ENCODE data around the gene HMG20B. TPM values are rescaled to one million over a fixed set of nuclear protein-coding genes. Genes with fewer than 3 reads are reported as not detected.

The HMG20B gene
- total and polyA plus RNA-seq, 2 experiments from 2014 or later, result 62.6 to 82.3 TPM

GRCh38 chr19:3625996-3626472 lies 53.3 kb downstream of the HMG20B start:
- Histone ChIP-seq H3K9me3 (ENCODE audit: low read depth) (no peaks in the 10 kb centered on the region), H3K27me3 (no peaks in the 10 kb centered on the region), H4K20me1 (ENCODE audit: insufficient read depth, poor library complexity, severe bottlenecking) (peaks cover 6% of the 10 kb centered on the region), H3K4me1 (ENCODE audit: insufficient read depth) (peaks cover 9% of the 10 kb centered on the region), H3K36me3 (replicated peaks; ENCODE audit: insufficient read depth, low read depth) (no peaks in the 10 kb centered on the region), H3K27ac (peak overlapping the region; percentile 92), H3K4me3 (peak overlapping the region; percentile 72), H2AFZ (peak overlapping the region; percentile 57), H3K79me2 (peaks cover 22% of the 10 kb centered on the region), H3K9me2 (replicated peaks; ENCODE audit: insufficient read depth) (no peaks in the 10 kb centered on the region), H3K4me2 (peak overlapping the region; percentile 66)
- 5% methylated on average over 21 of the region's 21 CpGs for WGBS (ENCODE audit: low lambda C conversion rate, missing lambda C conversion rate)
- TF ChIP-seq EZH2 (IDR thresholded peaks at IDR 0.05; ENCODE audit: borderline replicate concordance) (no peak), EZH2phosphoT487 (IDR thresholded peaks at IDR 0.05; ENCODE audit: low read depth, severe bottlenecking, unreplicated experiment) (no peak)
- TF ChIP-seq, protein P1, sequence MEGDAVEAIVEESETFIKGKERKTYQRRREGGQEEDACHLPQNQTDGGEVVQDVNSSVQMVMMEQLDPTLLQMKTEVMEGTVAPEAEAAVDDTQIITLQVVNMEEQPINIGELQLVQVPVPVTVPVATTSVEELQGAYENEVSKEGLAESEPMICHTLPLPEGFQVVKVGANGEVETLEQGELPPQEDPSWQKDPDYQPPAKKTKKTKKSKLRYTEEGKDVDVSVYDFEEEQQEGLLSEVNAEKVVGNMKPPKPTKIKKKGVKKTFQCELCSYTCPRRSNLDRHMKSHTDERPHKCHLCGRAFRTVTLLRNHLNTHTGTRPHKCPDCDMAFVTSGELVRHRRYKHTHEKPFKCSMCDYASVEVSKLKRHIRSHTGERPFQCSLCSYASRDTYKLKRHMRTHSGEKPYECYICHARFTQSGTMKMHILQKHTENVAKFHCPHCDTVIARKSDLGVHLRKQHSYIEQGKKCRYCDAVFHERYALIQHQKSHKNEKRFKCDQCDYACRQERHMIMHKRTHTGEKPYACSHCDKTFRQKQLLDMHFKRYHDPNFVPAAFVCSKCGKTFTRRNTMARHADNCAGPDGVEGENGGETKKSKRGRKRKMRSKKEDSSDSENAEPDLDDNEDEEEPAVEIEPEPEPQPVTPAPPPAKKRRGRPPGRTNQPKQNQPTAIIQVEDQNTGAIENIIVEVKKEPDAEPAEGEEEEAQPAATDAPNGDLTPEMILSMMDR (IDR thresholded peaks at IDR 0.05; ENCODE audit: poor library complexity), result no peak
- DNase-seq (ENCODE audit: low spot score), result no peak

GRCh38 chr19:3626473-3627350 lies 54.0 kb downstream of the HMG20B start, which contains the start of gene CACTIN:
TSS of gene CACTIN (minus strand) at chr19:3626790. CDS start at chr19:3626762, 28 bp downstream.
- peak within 1 kb of the TSS; percentile 92 for H3K27ac ChIP-seq
- WGBS (ENCODE audit: low lambda C conversion rate, missing lambda C conversion rate), result 2% methylated on average over 80 of the region's 80 CpGs
- H3K4me3 ChIP-seq, result peak within 1 kb of the TSS; percentile 72
- peak; percentile 99 for DNase-seq (ENCODE audit: low spot score)
- no peaks in the 10 kb centered on the region for H3K9me2 ChIP-seq (replicated peaks; ENCODE audit: insufficient read depth)
- H3K36me3 ChIP-seq (replicated peaks; ENCODE audit: insufficient read depth, low read depth), result no peaks in the 10 kb centered on the region
- peaks cover 22% of the 10 kb centered on the region for H3K79me2 ChIP-seq
- peak within 1 kb of the TSS; percentile 57 for H2AFZ ChIP-seq
- no peaks in the 10 kb centered on the region for H3K27me3 ChIP-seq
- H3K4me1 ChIP-seq (ENCODE audit: insufficient read depth), result peaks cover 9% of the 10 kb centered on the region
- no peaks in the 10 kb centered on the region for H3K9me3 ChIP-seq (ENCODE audit: low read depth)
- peak within 1 kb of the TSS; percentile 68 for H3K4me2 ChIP-seq
- TF ChIP-seq EZH2 (IDR thresholded peaks at IDR 0.05; ENCODE audit: borderline replicate concordance) (no peak), EZH2phosphoT487 (IDR thresholded peaks at IDR 0.05; ENCODE audit: low read depth, severe bottlenecking, unreplicated experiment) (no peak)
- TF ChIP-seq, protein P1 (IDR thresholded peaks at IDR 0.05; ENCODE audit: poor library complexity), result no peak
- peaks cover 6% of the 10 kb centered on the region for H4K20me1 ChIP-seq (ENCODE audit: insufficient read depth, poor library complexity, severe bottlenecking)

GRCh38 chr19:3627351-3627723 lies 54.6 kb downstream of the HMG20B start:
- H4K20me1 ChIP-seq (ENCODE audit: insufficient read depth, poor library complexity, severe bottlenecking), result peaks cover 6% of the 10 kb centered on the region
- H3K27ac ChIP-seq, result peak overlapping the region; percentile 22
- H3K4me2 ChIP-seq, result peak overlapping the region; percentile 68
- no peak for DNase-seq (ENCODE audit: low spot score)
- 78% methylated on average over 7 of the region's 7 CpGs for WGBS (ENCODE audit: low lambda C conversion rate, missing lambda C conversion rate)
- TF ChIP-seq EZH2phosphoT487 (IDR thresholded peaks at IDR 0.05; ENCODE audit: low read depth, severe bottlenecking, unreplicated experiment), result no peak
- TF ChIP-seq, protein P1 (IDR thresholded peaks at IDR 0.05; ENCODE audit: poor library complexity), result no peak
- no peak overlapping the region for H3K4me3 ChIP-seq
- no peaks in the 10 kb centered on the region for H3K9me3 ChIP-seq (ENCODE audit: low read depth)
- no peak overlapping the region for H2AFZ ChIP-seq
- peaks cover 22% of the 10 kb centered on the region for H3K79me2 ChIP-seq
- no peaks in the 10 kb centered on the region for H3K9me2 ChIP-seq (replicated peaks; ENCODE audit: insufficient read depth)
- H3K4me1 ChIP-seq (ENCODE audit: insufficient read depth), result peaks cover 9% of the 10 kb centered on the region
- H3K27me3 ChIP-seq, result no peaks in the 10 kb centered on the region
- H3K36me3 ChIP-seq (replicated peaks; ENCODE audit: insufficient read depth, low read depth), result no peaks in the 10 kb centered on the region

Small RNA genes within 50 kb of the gene (small RNA-seq; reads per million reads assigned to genes)
- gene AC005786.1, result not detected

Other genes starting within 250 kb of the HMG20B start
- 7.1 and 7.8 TPM in 2 replicates for gene NFIC, start 206.4 kb upstream of the HMG20B start, total RNA-seq
- 20.9 and 30.5 TPM in 2 replicates for gene NFIC, start 206.4 kb upstream of the HMG20B start, polyA plus RNA-seq
- gene SMIM24, start 92.4 kb upstream of the HMG20B start, total RNA-seq, result 81.2 and 85.5 TPM in 2 replicates
- 114 and 151 TPM in 2 replicates for gene SMIM24, start 92.4 kb upstream of the HMG20B start, polyA plus RNA-seq
- gene SMIM44, start 89.5 kb upstream of the HMG20B start, total RNA-seq, result not detected in 2 replicates
- gene SMIM44, start 89.5 kb upstream of the HMG20B start, polyA plus RNA-seq, result not detected in 2 replicates
- 10.9 and 14.9 TPM in 2 replicates for gene DOHH, start 72.3 kb upstream of the HMG20B start, total RNA-seq
- gene DOHH, start 72.3 kb upstream of the HMG20B start, polyA plus RNA-seq, result 17.6 and 28.2 TPM in 2 replicates
- 18.1 and 32.1 TPM in 2 replicates for gene FZR1, start 66.6 kb upstream of the HMG20B start, total RNA-seq
- 51.0 and 51.9 TPM in 2 replicates for gene FZR1, start 66.6 kb upstream of the HMG20B start, polyA plus RNA-seq
- not detected in 2 replicates for gene TEKTIP1, start 33.8 kb upstream of the HMG20B start, total RNA-seq
- 1.4 and 1.5 TPM in 2 replicates for gene TEKTIP1, start 33.8 kb upstream of the HMG20B start, polyA plus RNA-seq
- gene MFSD12, start 15.4 kb upstream of the HMG20B start, total RNA-seq, result 39.3 and 44.7 TPM in 2 replicates
- 57.7 and 63.5 TPM in 2 replicates for gene MFSD12, start 15.4 kb upstream of the HMG20B start, polyA plus RNA-seq
- 0.04 TPM in 1 of 2 replicates, not detected in the other for gene GIPC3, start 12.5 kb downstream of the HMG20B start, total RNA-seq
- gene GIPC3, start 12.5 kb downstream of the HMG20B start, polyA plus RNA-seq, result 0.19 and 0.28 TPM in 2 replicates
- gene TBXA2R, start 33.9 kb downstream of the HMG20B start, total RNA-seq, result 0.12 and 0.70 TPM in 2 replicates
- 1.2 and 2.0 TPM in 2 replicates for gene TBXA2R, start 33.9 kb downstream of the HMG20B start, polyA plus RNA-seq
- gene CACTIN, start 53.8 kb downstream of the HMG20B start, total RNA-seq, result 15.5 and 18.3 TPM in 2 replicates
- 15.7 and 18.3 TPM in 2 replicates for gene CACTIN, start 53.8 kb downstream of the HMG20B start, polyA plus RNA-seq
- gene PIP5K1C, start 127.5 kb downstream of the HMG20B start, total RNA-seq, result 13.7 and 20.7 TPM in 2 replicates
- 33.5 and 37.1 TPM in 2 replicates for gene PIP5K1C, start 127.5 kb downstream of the HMG20B start, polyA plus RNA-seq
- gene TJP3, start 135.4 kb downstream of the HMG20B start, total RNA-seq, result 23.7 and 24.4 TPM in 2 replicates
- gene TJP3, start 135.4 kb downstream of the HMG20B start, polyA plus RNA-seq, result 49.2 and 56.9 TPM in 2 replicates
- gene APBA3, start 188.7 kb downstream of the HMG20B start, total RNA-seq, result 20.7 and 27.1 TPM in 2 replicates
- 25.5 and 29.0 TPM in 2 replicates for gene APBA3, start 188.7 kb downstream of the HMG20B start, polyA plus RNA-seq
- 39.0 and 42.2 TPM in 2 replicates for gene MRPL54, start 189.7 kb downstream of the HMG20B start, total RNA-seq
- gene MRPL54, start 189.7 kb downstream of the HMG20B start, polyA plus RNA-seq, result 71.2 and 86.8 TPM in 2 replicates
- not detected in 2 replicates for gene RAX2, start 199.3 kb downstream of the HMG20B start, total RNA-seq
- gene RAX2, start 199.3 kb downstream of the HMG20B start, polyA plus RNA-seq, result 0.22 TPM in 1 of 2 replicates, not detected in the other
- not detected in 2 replicates for gene MATK, start 213.4 kb downstream of the HMG20B start, total RNA-seq
- 0.34 and 0.50 TPM in 2 replicates for gene MATK, start 213.4 kb downstream of the HMG20B start, polyA plus RNA-seq